GM19025 (cell line): ENCODE measurements around the gene CDAN1.
"Not testable (repeated sequence)": the region's sequence is repeated elsewhere in the genome, so short reads cannot be mapped to it uniquely, and the experiment has no call there.

Experiments used
- ATAC-seq: cut with Tn5 transposase; IDR thresholded peaks from one replicate; pipeline ENCODE4 v1.9.1; 2021; ENCODE audit warnings: mild to moderate bottlenecking, low read depth, moderate library complexity; ENCODE audit not compliant: unreplicated experiment

The CDAN1 gene

GRCh38 chr15:42712584-42712983 lies 24.3 kb downstream of the CDAN1 start:
- ATAC-seq = no peak

- ATAC-seq = no peak
Measured at GRCh38 chr15:42711746-42712145, 25.2 kb downstream of the CDAN1 start.

- ATAC-seq = no peak
Measured at GRCh38 chr15:42710662-42711061, 26.3 kb downstream of the CDAN1 start.

- ATAC-seq = no peak
Measured at GRCh38 chr15:42707873-42708544, 28.9 kb downstream of the CDAN1 start.

- no peak for ATAC-seq
Measured at GRCh38 chr15:42707068-42707467, 29.9 kb downstream of the CDAN1 start.

- ATAC-seq = no peak
Measured at GRCh38 chr15:42705336-42705735, 31.6 kb downstream of the CDAN1 start.

GRCh38 chr15:42704492-42704926 lies 32.4 kb downstream of the CDAN1 start:
- no peak for ATAC-seq

GRCh38 chr15:42696626-42697025 lies 40.3 kb downstream of the CDAN1 start:
- no peak for ATAC-seq

GRCh38 chr15:42695527-42696071 lies 41.3 kb downstream of the CDAN1 start:
- ATAC-seq = no peak

- no peak for ATAC-seq
Measured at GRCh38 chr15:42694398-42694797, 42.5 kb downstream of the CDAN1 start.

- no peak for ATAC-seq
Measured at GRCh38 chr15:42693942-42694341, 43.0 kb downstream of the CDAN1 start.

- no peak for ATAC-seq
Measured at GRCh38 chr15:42693496-42693895, 43.4 kb downstream of the CDAN1 start.

- ATAC-seq = no peak
Measured at GRCh38 chr15:42692997-42693396, 43.9 kb downstream of the CDAN1 start.

GRCh38 chr15:42692536-42692935 lies 44.4 kb downstream of the CDAN1 start:
- ATAC-seq = no peak

- no peak for ATAC-seq
Measured at GRCh38 chr15:42691770-42692169, 45.2 kb downstream of the CDAN1 start.

- ATAC-seq = no peak
Measured at GRCh38 chr15:42691308-42691707, 45.6 kb downstream of the CDAN1 start.

GRCh38 chr15:42688301-42688700 lies 48.6 kb downstream of the CDAN1 start:
- no peak for ATAC-seq

GRCh38 chr15:42687740-42688139 lies 49.2 kb downstream of the CDAN1 start:
- no peak for ATAC-seq

- no peak for ATAC-seq
Measured at GRCh38 chr15:42686281-42686680, 50.6 kb downstream of the CDAN1 start.

GRCh38 chr15:42681119-42681518 lies 55.8 kb downstream of the CDAN1 start:
- ATAC-seq = no peak

GRCh38 chr15:42680142-42680482 lies 56.8 kb downstream of the CDAN1 start:
- not testable (repeated sequence) for ATAC-seq

- no peak for ATAC-seq
Measured at GRCh38 chr15:42679285-42680141, 57.4 kb downstream of the CDAN1 start.
